GM12878 (cell line): ENCODE measurements around the gene FRMD8. TPM values are rescaled to one million over a fixed set of nuclear protein-coding genes. Genes with fewer than 3 reads are reported as not detected.

Experiments
- ATF7 ChIP-seq: fragments of 450-650 bp; IDR thresholded peaks from 2 replicates; pipeline ENCODE4 v1.6.1; 2016; ENCODE audit warnings: low read depth, mild to moderate bottlenecking
- BACH1 ChIP-seq: fragments of 450-650 bp; IDR thresholded peaks from 2 replicates; pipeline ENCODE4 v1.6.1; 2017; ENCODE audit warnings: mild to moderate bottlenecking, borderline replicate concordance
- CBFB ChIP-seq: IDR thresholded peaks from 2 replicates; pipeline ENCODE4 v1.6.1; 2016; ENCODE audit warnings: antibody characterized with exemption, low read depth
- CHD1 ChIP-seq: IDR thresholded peaks from 2 replicates; pipeline ENCODE4 v1.6.1; 2012; ENCODE audit warnings: low read depth, low read length, improper control_type of control experiment
- DPF2 ChIP-seq: fragments of 450-650 bp; IDR thresholded peaks from 2 replicates; pipeline ENCODE4 v1.6.1; 2017; ENCODE audit warnings: mild to moderate bottlenecking
- E2F8 ChIP-seq: fragments of 450-650 bp; IDR thresholded peaks from 2 replicates; pipeline ENCODE4 v1.6.1; 2018; ENCODE audit warnings: mild to moderate bottlenecking, low read depth, moderate library complexity; ENCODE audit not compliant: partially characterized antibody
- EGR1 ChIP-seq, 2 experiments: IDR thresholded peaks; 1 replicate in 1 of 2; 2 replicates in 1 of 2; pipeline ENCODE4 v1.6.1; 2011 to 2012; ENCODE audit warnings: low read depth in 2 of 2, low read length in 2 of 2, borderline replicate concordance in 1 of 2, mild to moderate bottlenecking in 1 of 2, moderate library complexity in 1 of 2
- ESRRA ChIP-seq: IDR thresholded peaks from 2 replicates; pipeline ENCODE4 v1.6.1; 2012; ENCODE audit warnings: mild to moderate bottlenecking, low read length, improper control_type of control experiment
- IKZF1 ChIP-seq: fragments of 450-650 bp; conservative IDR thresholded peaks from 2 replicates; pipeline ENCODE4 v1.6.1; 2017; ENCODE audit warnings: antibody characterized with exemption, mild to moderate bottlenecking
- IKZF2 ChIP-seq, 2 experiments: fragments of 450-650 bp; IDR thresholded peaks; 2 replicates each; pipeline ENCODE4 v1.6.1; 2017; ENCODE audit warnings: mild to moderate bottlenecking in 2 of 2, moderate library complexity in 2 of 2
- KAT2A ChIP-seq: conservative IDR thresholded peaks from 2 replicates; pipeline ENCODE4 v1.6.1; 2011; ENCODE audit warnings: low read depth, low read length; ENCODE audit not compliant: control insufficient read depth
- MXI1 ChIP-seq: fragments of 150-350 bp; IDR thresholded peaks from 2 replicates; pipeline ENCODE4 v1.6.1; 2011; ENCODE audit warnings: low read depth, mild to moderate bottlenecking, inconsistent platforms, low read length, improper control_type of control experiment
- MYC ChIP-seq: IDR thresholded peaks from 2 replicates; pipeline ENCODE4 v1.6.1; 2011; ENCODE audit warnings: mild to moderate bottlenecking, low read length, moderate library complexity, inconsistent platforms; ENCODE audit not compliant: insufficient read depth, insufficient replicate concordance, insufficient read length, severe bottlenecking
- NBN ChIP-seq: fragments of 450-650 bp; IDR thresholded peaks from 2 replicates; pipeline ENCODE4 v1.6.1; 2016
- NFXL1 ChIP-seq: fragments of 450-650 bp; IDR thresholded peaks from 2 replicates; pipeline ENCODE4 v1.6.1; 2017; ENCODE audit warnings: antibody characterized with exemption, mild to moderate bottlenecking, borderline replicate concordance
- NR2C2 ChIP-seq: IDR thresholded peaks from 2 replicates; pipeline ENCODE4 v1.6.1; 2011; ENCODE audit warnings: borderline replicate concordance, low read depth; ENCODE audit not compliant: control insufficient read depth, insufficient read length
- NR2F1 ChIP-seq: fragments of 450-650 bp; conservative IDR thresholded peaks from 2 replicates; pipeline ENCODE4 v1.6.1; 2017; ENCODE audit warnings: mild to moderate bottlenecking
- PAX5 ChIP-seq: IDR thresholded peaks from 2 replicates; pipeline ENCODE4 v1.6.1; 2011; ENCODE audit warnings: low read depth, low read length, borderline replicate concordance
- PML ChIP-seq: IDR thresholded peaks from 2 replicates; pipeline ENCODE4 v1.6.1; 2012; ENCODE audit warnings: low read length, inconsistent platforms
- POLR2AphosphoS2 ChIP-seq: IDR thresholded peaks from 2 replicates; pipeline ENCODE4 v1.6.1; 2011; ENCODE audit warnings: low read depth, mild to moderate bottlenecking, low read length, improper control_type of control experiment, moderate library complexity
- POU2F2 ChIP-seq: IDR thresholded peaks from 3 replicates; pipeline ENCODE4 v1.6.1; 2011; ENCODE audit warnings: low read depth, mild to moderate bottlenecking, low read length, borderline replicate concordance
- RB1 ChIP-seq: fragments of 450-650 bp; formaldehyde crosslinking; IDR thresholded peaks from 2 replicates; pipeline ENCODE4 v1.6.1; 2017; ENCODE audit warnings: mild to moderate bottlenecking, borderline replicate concordance
- RBBP5 ChIP-seq: fragments of 200-600 bp; sonication (generic); conservative IDR thresholded peaks from 2 replicates; pipeline ENCODE4 v1.6.1; 2016
- SMAD5 ChIP-seq: IDR thresholded peaks from 2 replicates; pipeline ENCODE4 v1.6.1; 2016; ENCODE audit warnings: antibody characterized with exemption, low read depth
- SMARCA5 ChIP-seq: fragments of 450-650 bp; IDR thresholded peaks from 2 replicates; pipeline ENCODE4 v1.6.1; 2017; ENCODE audit warnings: mild to moderate bottlenecking
- SP1 ChIP-seq: IDR thresholded peaks from one replicate; pipeline ENCODE4 v1.6.1; 2011; ENCODE audit warnings: low read depth, low read length
- SUPT20H ChIP-seq: IDR thresholded peaks from 2 replicates; pipeline ENCODE4 v1.6.1; 2011; ENCODE audit warnings: low read depth, mild to moderate bottlenecking, low read length, moderate library complexity, borderline replicate concordance; ENCODE audit not compliant: control insufficient read depth
- TAF1 ChIP-seq: IDR thresholded peaks from 2 replicates; pipeline ENCODE4 v1.6.1; 2011; ENCODE audit warnings: mild to moderate bottlenecking, low read depth, low read length, borderline replicate concordance
- TCF12 ChIP-seq: IDR thresholded peaks from 2 replicates; pipeline ENCODE4 v1.6.1; 2011; ENCODE audit warnings: low read depth, mild to moderate bottlenecking, low read length
- YY1 ChIP-seq: IDR thresholded peaks from 2 replicates; pipeline ENCODE4 v1.6.1; 2011; ENCODE audit warnings: low read depth, mild to moderate bottlenecking, low read length
- ZNF217 ChIP-seq: fragments of 450-650 bp; IDR thresholded peaks from 2 replicates; pipeline ENCODE4 v1.6.1; 2017; ENCODE audit warnings: antibody characterized with exemption, mild to moderate bottlenecking
- ZNF384 ChIP-seq: IDR thresholded peaks from 2 replicates; pipeline ENCODE4 v1.6.1; 2012; ENCODE audit warnings: low read depth, mild to moderate bottlenecking, low read length, improper control_type of control experiment, borderline replicate concordance
- polyA plus RNA-seq, 11 experiments: library from polyadenylated mRNA; depleted of rRNA in 4 of 11; unstranded in 6 of 11; stranded (reverse) in 5 of 11; fragments of >200 nt; fragmentation: Nextera tagmentation in 4 of 11; fragmentation: Illumina TruSeq in 1 of 11; extraction: Ambion mirVana in 4 of 11; extraction: Trizol in 1 of 11; gene quantifications; 1 replicate in 1 of 11; 2 replicates in 10 of 11; pipeline versions ENCODE4 v1.2.1 to v1.2.3, GENCODE V29; 2011 to 2016; ENCODE audit warnings: inconsistent platforms in 2 of 11, missing spikeins in 2 of 11, low read depth in 1 of 11
- total RNA-seq, 4 experiments: library from RNA; depleted of rRNA in 3 of 4; stranded (reverse); fragments of >200 nt in 3 of 4; fragmentation: Illumina TruSeq in 1 of 4; extraction: Trizol in 1 of 4; gene quantifications; 2 replicates each; pipeline versions ENCODE4 v1.2.1 to v1.2.3, GENCODE V29; 2013 to 2021

FRMD8 gene
- total and polyA plus RNA-seq, 10 of the 15 experiments (the other 5 are each of a cell fraction or from before 2014, with no cell fraction given) = 8.3 to 69.4 (median 28.0) TPM

GRCh38 chr11:65454696-65455456 lies 68.4 kb downstream of the FRMD8 start (continued):
- 0 out of 2 replicates have a peak, but pooled peaks have one; percentile 18 for TF ChIP-seq YY1
- peak; percentile 61 for TF ChIP-seq MXI1
- peak; percentile 87 for TF ChIP-seq CBFB
- no peak for TF ChIP-seq MYC
- TF ChIP-seq NR2F1 = 0 out of 2 replicates have a peak, but pooled peaks have one; percentile 12
- TF ChIP-seq BACH1 = peak; percentile 61; the same call in 1 of the 2 replicates
- no peak for TF ChIP-seq KAT2A
- TF ChIP-seq RB1 = no peak
- peak; percentile 58 for TF ChIP-seq SP1
- peak; percentile 64 for TF ChIP-seq IKZF1
- TF ChIP-seq ZNF384 = no peak
- TF ChIP-seq TAF1 = peak; percentile 92
- TF ChIP-seq SMAD5 = peak; percentile 98
- no peak for TF ChIP-seq NR2C2
- peak; percentile 48; the same call in 1 of the 2 replicates for TF ChIP-seq SMARCA5
- TF ChIP-seq IKZF2 (IDR thresholded peaks at IDR 0.05) = 0 out of 4 replicates have a peak, but pooled peaks of 1 of the 2 experiments have one; percentile 10
- no peak for TF ChIP-seq ZNF217
- no peak for TF ChIP-seq PAX5
- TF ChIP-seq EGR1 (IDR thresholded peaks at IDR 0.05; ENCODE audit: borderline replicate concordance in 1 of 2, low read depth in 2 of 2, low read length in 2 of 2) = peak; percentile 8 to 51; a peak in 2 of 3 replicates
- TF ChIP-seq ESRRA = no peak
- no peak for TF ChIP-seq CHD1
- no peak for TF ChIP-seq E2F8
- TF ChIP-seq PML = peak; percentile 98
- peak; percentile 29; the same call in 1 of the 2 replicates for TF ChIP-seq ATF7
- TF ChIP-seq NFXL1 = 0 out of 2 replicates have a peak, but pooled peaks have one; percentile 57
- no peak for TF ChIP-seq TCF12
- TF ChIP-seq POLR2AphosphoS2 = peak; percentile 99
- peak; percentile 59; the same call in 1 of the 2 replicates for TF ChIP-seq NBN
- TF ChIP-seq DPF2 = 0 out of 2 replicates have a peak, but pooled peaks have one; percentile 50
- no peak for TF ChIP-seq SUPT20H
- TF ChIP-seq RBBP5 = no peak
- TF ChIP-seq POU2F2 = peak; percentile 87; the same call in 2 of the 3 replicates
